Activated CD8-positive, alpha-beta memory T cell treated with anti-CD3 and anti-CD28 coated beads, Interleukin-2, amount 50 U/mL, for 1 hour (primary cell): ENCODE data around the gene SERGEF.
"Not testable (repeated sequence)": the region's sequence is repeated elsewhere in the genome, so short reads cannot be mapped to it uniquely, and the experiment has no call there.

Source experiments
- DNase-seq: peaks from one replicate; pipeline ENCODE4 v3.0.0-alpha.2; 2020; ENCODE audit errors: extremely low read depth

Gene SERGEF

DNA sequence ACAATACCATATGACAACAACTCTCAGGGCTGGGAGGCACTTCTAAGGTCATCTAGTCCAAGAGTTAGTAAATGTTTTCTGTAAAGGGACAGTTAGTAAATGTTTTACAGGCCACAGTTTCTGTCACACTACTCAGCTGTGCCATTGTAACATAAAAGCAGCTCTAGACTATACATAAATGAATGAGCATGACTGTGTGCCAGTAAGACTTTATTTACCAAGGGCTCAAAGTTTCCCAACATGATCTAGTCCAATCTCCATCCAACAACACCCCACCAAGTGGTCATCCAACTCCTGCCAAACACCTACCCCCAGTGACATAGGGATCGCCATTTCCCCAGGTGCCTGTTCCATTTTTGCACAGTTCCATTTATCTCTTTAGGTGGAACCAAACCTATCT is 12.1 kb downstream of the SERGEF start:
- no peak for DNase-seq

DNA sequence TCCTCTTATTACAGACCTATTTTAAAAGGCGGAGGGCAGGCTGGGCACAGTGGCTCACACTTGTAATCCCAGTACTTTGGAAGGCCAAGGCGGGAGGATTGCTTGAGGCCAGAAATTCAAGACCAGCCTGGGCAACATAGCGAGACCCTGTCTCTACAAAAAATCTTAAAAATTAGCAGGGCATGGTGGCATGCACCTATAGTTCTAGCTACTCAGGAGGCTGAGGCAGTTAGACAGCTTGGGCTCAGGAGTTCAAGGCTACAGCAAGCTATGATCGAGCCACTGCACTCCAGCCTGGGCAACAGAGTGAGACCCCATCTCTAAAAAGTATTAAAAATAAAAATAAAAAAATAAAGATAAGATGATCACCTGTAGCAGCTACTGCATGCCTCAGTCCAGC is 12.7 kb downstream of the SERGEF start:
- DNase-seq: not testable (repeated sequence)

DNA sequence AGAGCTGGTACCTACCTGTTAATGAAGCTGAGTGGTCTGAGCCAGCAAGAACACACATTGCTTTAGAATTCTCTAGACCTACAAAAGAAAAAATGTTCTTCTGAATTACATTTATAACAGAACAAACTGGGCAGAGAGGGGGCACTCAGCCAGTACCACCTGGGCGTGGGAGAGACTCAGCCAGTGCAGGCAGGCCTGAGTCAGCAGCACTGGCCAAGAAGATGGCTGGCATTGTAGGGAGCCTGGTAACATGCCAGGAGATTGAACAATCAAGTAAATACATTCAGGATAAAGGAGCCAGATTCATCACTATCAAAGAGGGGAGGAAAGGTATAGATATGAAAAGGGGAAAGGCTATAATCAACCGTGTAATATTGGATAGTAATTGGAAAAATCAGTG is 19.9 kb downstream of the SERGEF start:
- DNase-seq: no peak

DNA sequence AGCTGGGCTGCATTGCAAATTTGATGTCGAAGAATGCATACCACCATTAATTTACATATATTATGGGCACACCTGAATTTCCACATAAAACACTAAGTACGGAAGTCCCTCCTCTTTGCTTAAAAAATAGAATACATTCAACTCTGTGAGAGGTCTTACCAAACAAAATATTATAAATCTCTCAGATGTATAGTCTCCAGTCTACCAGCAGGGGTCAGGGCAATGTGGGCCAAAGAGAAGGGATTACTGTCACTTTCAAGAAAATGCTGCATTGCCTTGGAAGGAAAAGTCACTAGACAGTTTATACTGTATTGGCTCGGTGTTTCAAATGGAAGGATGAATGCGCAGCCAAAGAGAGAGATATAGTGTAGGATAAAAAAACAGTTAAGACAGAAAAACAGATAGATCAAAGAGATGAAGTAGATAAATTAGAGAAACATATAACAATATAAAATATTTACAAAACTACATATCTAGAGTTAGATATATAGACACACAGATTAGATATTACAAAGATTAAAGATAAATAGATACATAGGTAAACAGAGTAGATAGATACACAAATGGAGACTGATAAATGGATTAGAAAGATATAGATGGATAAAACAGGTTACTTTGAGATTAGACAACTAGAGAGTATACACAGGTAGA is 20.9 kb downstream of the SERGEF start:
- DNase-seq: no peak

DNA sequence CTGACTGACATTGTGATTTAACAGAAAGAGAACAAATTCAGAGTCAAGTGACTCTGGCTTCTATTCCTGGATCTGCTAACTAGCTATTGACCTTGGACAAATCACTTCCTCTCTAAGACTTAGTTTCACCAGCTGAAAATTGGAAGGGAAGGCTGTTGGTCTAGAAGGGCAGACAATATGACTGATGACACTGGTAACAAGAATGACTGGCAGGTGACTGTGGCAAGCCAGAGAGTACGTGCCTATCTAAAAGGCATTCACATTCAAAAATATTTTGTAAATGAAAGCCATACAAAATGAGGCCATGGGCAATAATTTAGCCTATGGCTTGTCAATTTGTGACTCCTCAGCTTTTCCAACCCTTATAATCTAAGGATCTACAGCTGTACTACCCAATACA is 23.5 kb downstream of the SERGEF start:
- DNase-seq: no peak

DNA sequence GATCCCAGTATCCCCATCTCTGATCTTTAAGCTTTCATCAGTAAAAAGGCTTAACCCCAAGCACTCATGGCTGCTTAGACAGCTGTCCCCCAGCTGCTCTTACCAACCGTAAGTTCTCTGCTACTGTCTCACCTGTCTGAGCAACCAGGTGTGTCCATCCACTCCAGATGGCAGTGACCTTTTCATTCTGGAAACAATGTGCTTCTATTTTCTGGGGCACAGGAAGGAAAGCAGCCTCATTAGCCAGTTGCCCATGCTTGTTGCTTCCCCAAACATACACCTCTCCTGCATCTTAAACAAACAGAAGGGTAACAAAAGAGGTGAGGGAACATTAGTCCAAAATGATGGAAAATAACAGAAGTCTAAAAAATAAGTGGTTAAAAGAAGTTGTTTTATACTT is 24.4 kb downstream of the SERGEF start:
- DNase-seq: no peak

DNA sequence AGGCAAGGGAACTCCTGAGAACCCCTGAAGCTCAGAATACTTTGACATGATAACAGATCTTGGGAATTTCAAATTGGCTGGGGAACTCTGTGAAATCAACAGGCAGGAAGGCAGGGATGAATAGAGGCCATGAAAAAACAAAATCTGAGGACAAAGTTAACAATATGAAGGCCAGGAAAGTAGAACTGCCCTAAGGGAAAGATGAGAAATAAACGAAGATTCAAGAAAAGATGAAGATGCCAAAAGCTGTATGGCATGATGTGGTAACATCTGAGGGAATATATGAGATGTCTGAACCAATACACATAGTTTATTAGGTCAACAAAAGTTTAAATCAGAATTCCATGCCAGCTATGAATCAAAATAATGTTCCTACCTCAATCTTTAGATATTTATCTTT is 25.0 kb downstream of the SERGEF start:
- no peak for DNase-seq

DNA sequence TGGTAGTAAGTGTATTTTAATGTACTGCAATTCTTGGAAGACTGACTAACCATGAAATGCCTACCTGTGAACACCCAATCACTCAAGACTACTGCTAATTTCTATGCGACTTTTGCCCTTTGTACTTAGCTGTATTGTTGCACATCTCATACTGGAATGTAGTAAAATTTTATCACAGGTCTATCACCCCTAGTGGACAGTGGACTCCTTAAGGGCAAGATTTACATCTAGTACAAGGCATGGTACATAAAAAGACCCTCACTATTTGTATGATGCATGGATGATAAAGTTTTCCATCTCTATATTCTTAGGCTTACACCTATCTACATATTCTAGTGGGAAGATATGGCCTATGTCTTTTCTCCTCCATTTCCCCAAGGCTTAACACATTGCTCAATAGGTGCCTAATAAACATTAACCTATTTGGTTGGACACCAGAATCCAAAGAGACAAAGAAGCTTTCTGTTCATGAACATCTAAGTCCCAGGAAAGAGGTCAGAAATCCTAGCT is 26.1 kb downstream of the SERGEF start:
- DNase-seq: no peak

DNA sequence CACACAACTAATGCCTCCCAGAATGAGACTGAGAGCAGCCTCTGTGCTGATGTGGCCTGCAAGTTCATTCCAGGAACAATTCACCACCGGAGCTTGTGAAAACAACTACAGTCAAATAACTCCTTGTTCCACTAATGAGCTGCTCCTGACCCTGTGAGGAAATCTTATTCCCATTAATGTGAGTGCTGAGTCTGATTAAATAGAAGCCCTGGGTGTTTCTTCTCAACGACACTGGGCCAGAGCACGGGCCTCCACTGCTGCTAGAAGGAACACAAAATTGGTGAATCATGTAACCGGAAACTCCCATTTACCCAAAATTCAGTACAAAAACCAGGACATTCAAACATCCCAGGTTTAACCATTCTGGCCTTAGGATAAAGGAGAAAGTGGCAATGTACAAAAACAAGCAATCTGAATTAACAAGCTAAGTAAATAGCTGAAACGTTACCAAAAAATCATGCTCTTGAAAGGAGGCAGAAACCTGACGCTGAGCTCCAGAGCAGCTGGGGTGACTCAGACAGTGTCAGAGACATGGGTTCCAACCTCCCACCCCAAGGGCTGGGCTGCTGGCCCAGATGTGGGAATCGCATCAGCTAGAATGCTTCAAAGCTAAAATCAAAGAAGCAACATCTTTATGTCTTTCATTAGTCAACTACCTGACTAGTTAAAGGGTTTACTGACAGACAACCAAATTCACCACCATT is 26.7 kb downstream of the SERGEF start:
- no peak for DNase-seq

DNA sequence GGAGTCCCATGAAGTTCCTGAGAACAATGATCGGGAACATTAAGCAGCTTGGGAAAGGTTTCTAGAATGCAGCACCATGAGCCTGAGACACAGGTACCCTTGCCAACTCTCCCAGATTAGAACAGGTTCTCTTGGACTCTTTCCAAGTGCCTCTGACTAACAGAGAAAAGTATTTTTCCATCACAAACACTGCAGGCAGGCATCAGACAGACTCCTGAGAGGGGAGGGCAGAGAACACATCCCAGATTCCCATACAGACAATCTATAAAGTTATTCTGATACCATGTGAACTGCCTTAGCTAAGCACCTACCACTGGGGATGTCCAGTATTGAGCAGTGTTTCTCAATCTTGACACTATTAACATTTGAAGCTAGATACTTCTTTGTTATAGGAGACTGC is 27.3 kb downstream of the SERGEF start:
- no peak for DNase-seq

DNA sequence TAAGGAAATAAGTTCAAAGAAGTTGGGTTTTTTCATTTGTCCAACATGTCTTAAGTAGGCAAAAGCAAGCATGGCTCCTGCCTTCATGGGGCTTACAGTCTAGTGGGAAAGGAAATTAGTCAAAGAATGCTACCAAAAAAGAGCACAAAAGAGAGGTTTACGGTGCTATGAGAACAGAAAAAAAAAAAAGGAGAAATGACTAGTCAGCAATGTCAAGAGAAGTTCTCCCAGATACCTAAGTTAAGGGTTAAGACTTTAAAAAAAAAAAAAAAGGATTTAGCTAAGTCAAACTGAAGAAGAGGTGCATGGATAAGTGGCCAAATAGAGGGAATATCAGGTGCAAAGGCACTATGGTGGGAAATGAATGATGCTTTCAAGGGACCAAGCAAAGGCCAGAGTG is 29.3 kb downstream of the SERGEF start:
- no peak for DNase-seq

DNA sequence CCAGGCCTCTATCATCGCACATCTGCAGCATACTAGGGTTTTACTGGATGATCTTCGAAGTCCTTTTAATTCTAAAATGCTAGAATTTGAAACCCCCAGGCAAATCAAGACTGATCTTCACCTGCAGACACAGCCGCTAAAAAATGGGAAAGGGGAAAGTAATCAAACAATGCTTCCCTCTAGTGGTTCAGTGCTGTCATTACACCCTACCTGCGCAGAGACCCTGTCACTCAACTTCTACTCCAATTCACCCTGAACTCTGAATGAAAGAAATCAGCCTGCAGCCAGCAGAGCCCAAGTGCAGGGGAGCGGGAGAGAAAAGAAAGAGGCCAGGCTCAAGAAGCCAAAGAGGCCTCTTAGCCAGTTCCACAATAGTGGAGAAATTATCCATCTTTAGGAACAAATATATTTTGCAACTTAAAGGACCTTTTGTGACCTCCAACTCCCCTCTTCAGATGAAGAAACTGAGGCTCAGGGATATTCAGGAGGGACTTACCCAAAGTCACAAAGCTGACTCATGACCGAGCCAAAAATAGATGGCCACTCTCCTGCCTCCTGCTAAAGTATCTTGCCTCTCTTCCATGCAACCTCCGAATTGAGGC is 33.0 kb downstream of the SERGEF start:
- no peak for DNase-seq

DNA sequence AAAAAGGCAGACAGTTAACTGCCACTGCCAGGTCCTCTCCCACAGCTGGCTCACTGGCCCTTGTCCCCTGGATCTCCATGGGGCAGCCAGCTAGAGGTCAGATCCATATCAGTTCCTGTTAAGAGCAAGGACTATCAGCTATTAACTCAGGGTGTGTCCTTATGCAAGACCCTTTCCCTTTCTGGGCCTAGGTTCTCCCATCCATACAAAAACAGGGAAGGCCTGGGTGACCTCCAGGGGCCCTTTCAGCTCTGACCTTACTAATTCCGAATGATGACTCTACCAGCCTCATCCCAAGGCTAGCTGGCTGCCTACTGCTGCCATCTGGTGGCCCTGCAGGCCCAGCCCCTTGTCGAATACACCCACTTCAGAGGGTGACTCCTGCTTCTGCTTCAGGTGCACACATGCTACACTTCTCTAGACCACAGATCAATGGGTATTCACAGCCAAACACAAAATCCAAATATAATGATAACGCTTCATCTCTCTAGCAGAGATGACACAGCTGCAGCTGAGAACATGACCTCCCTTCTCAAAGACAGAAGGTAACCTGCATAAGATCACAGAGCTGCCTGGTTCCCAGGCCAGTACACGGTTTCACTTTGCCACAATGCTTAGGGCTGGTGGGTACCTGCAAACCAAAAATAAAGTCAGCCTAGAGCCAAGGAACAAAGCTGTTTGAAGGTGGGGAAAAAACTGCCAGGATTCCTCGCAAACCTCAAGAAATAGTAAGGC is 34.1 kb downstream of the SERGEF start:
- no peak for DNase-seq

DNA sequence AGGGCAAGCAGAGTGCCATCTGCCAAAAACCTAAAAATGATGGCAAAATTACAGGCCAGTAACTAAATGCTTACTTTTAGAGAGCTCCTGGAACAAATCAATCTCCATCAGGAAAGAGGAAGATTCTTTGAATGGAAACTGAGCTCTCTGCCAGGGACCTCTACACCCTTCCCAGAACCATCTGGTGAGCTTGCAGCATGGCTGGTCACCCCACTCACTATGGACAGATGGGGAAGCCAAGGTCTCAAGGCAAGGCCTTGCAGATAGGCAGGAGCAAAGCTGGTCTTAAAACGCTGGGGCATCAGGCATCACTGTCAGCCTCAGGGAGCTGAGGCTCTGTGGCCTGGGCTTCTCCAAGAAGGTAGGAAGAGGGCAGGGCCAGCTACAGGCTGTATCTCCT is 36.2 kb downstream of the SERGEF start:
- DNase-seq: no peak

DNA sequence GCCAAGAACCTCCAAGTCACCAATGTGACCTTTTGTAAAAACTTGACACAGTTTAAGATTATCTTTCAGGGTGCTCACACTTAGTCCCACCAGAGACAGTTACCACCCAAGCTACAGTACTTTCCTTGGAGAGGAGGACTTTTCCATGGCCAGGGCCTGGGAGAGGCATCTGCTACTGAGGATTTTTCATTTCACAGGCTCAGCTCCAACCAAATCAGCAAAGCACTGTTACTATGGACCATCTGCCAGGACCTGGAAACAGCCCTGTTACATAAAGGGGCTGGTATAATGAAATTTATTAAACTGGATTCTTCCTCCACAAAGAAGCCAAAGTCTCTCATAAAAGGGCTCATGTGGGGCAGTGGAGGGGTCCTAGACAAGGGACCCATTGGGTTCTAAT is 38.6 kb downstream of the SERGEF start:
- DNase-seq: no peak

DNA sequence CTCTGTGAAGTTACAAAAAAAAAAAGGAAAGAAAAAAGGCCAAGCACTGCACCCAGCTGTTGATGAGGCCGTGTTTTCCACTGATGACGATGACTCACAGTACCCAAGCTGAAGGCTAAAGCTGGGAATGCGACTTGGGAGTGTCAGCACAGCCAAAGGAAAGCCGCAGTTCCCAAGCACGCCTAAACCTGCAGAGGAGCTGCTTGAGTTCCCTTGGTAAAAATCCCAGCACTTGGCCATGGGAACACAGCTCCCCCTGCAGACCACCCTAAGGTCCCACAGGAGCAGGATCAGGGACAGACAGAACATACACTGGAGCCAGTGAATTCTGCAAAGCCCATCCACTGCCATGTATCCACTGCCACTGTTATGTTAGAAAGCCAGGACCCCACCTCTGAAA is 39.9 kb downstream of the SERGEF start:
- DNase-seq: no peak

DNA sequence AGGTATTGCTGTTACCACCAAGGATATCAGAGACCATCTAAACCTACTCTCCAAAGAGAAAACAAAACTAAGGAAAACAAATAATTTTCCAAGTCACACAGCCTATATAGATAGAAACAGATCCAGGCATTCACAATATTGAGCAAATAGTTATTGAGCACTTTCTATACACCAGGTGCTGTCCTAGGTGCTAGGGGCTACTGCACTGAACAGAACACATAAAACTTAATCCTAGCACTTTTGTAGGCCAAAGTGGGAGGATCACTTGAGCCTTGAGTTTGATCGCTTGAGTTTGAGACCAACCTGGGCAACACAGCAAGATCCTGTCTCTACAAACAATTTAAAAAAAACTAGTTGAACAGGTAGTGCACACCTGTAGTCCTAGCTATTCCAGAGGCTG is 44.6 kb downstream of the SERGEF start:
- DNase-seq: no peak

DNA sequence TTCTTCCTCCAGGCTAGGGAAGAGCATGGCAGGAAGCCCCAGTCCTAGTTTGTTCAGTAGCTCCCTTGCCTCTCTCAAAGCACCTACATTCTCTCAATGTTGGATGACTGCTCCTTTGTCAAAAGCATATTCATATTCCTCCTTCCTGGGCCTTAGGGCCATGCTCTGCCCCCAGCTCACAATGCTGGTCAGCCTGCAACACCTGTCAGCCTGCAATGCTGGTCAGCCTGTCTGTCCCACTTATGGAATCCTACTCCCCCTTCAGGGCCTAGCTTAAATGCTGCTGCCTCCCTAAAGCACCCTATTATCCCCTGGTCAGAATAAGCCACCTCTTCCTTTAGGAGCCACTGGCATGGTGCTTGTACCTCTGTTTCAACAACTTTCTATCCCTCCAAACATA is 45.2 kb downstream of the SERGEF start:
- DNase-seq: no peak

DNA sequence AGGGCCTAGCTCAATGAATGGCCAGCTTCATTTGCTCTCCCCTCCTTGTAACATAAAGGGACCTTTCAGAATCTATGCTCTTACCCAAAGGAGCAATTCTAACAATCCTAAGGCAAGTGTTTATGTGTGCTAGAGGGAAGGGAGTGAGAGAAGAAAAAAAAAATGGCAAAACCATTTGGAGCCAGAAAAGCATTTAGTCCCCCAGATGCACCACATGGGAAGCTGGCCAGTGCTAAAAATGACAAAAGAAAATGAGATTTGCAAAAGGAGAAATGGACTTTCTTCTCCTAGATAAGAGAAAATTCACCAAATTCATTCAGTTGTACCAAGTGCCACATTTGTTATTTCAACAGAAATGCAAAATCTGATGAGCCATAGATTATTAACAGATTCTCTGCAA is 52.8 kb downstream of the SERGEF start:
- DNase-seq: no peak

DNA sequence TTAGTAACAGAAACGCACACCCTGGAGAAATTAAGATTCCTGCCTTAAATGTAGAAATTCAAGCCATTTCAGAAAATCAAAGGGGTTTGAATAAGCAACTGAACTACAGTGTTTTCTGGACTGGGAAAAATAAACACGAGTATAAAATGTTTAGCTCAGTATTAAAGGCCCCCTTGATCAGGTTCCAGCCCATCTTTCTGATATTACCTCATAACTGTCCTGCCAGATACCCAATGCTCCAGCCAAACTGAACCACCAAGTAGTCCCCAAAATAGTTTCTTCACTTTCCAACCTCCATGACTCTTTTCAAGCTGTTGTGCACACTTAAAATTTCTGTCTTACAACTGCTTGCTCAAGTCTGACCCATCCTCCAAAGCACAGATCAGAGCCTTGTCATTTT is 54.4 kb downstream of the SERGEF start:
- DNase-seq: no peak

DNA sequence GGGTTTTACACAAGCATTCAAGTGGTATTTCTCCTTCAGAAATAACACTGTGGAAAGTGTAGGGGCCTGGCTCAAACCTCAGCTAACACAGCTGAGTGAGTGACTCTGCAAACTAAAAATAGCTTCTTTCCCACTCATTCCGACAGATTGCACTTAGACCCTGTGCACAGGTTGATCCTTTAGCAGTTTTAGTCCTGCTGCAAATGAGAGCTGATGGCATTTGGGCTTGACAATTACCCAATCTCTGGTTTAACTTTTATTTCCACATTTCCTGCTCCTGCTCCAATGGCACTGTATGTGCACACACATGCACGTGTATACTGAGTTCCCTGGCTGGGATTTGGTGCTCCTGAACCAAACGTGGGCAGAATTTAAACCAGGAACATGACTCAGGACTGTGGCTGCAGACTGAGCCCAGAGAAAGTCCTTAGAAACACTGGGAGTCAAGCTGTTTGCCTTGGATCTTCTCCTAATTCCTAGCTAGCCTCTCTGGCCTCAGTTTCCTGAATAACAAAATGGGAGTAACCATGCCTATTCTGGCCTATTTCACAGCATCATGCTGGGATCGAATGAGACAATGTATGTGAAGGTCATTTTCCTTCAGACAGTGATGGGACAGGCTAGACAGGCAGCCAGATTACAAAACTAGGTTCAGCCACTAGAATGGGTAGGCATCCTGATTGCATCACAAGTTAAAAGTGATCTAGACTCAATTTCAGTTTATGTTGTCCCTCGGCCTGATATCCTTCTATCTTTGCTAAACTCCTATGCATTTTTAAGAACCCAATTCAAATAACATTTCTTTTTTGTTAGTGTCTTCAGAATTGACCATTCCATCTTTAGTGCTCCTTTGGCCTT is 58.2 kb downstream of the SERGEF start:
- no peak for DNase-seq

DNA sequence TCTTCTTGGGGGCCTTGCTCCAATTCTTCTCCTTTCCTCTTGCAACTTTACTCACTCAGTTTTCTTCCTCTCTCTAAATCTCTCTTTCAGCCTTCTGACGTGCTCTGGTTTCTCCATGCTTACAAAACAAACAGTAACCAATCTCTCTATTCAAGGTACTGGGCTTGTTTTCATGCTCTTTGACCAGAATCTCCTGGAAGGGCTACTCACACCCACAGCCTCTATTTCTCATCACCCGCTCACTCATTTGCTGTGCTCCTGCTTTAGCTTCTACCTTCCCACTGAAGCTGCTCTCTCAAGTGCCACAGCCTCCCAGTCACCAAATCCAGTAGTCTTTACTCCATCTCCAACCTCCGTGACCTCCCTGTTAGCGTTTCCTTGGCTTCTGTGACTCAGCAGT is 60.4 kb downstream of the SERGEF start:
- DNase-seq: no peak
